D721Med (cell line): Measurements from ENCODE around the gene TRPV3.

ENCODE experiments used
- DNase-seq: peaks from one replicate; pipeline ENCODE4 v3.0.0; 2011; ENCODE audit warnings: low spot score; ENCODE audit not compliant: insufficient read length
- FAIRE-seq: peaks from 2 replicates; lab custom pipeline; 2011; peaks lifted over from hg19 to GRCh38; lab: Jason Lieb, UNC
- CTCF ChIP-seq: IDR thresholded peaks from 2 replicates; pipeline ENCODE4 v1.5.1; 2012; ENCODE audit warnings: mild to moderate bottlenecking, control low read depth; ENCODE audit not compliant: insufficient read depth; ENCODE audit errors: missing control alignments

Gene TRPV3

DNA sequence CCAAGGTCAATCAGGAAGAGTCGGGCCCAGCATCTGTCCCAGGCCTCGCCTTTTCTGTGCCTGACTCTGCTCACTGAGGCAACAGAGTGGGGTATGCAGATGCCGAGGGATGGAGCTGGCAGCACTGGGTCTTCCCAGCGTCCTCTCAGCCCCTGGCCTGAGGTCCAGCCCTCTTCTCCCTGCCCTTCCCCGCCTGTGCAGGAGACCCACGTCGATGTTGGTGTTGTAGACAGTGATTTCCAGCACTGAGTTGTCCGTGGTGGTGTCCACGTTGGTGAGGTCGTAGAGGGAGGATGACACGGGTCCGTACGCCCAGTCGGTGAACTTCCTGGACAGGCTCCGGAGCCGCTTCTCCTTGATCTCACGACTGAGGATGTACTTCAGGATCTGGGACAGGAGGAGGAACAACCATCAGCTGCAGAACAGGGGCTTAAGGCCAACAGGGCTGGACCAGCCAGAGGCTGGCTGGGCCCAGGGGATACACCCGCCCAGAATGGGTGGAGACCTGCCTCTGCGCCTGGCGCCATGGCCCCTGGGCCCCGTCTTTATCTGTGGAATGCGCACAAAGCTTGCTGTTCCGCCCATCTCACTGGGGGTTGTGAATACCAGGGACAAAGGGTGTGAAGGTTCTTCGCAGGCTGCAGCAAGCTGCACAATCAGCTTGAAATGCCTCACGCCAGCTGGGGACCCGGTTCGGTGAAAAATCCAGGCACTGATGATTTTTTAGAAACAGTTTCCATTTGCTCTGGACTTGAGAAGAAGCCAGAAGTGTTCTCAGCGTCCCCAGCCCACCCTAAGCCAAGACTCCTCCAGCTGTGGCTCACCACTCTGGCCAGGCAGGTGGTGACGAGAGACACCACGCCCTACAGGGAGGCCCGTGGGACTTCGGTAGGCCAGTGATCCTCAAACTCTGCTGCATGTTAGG lies 27.5 kb downstream of the TRPV3 start:
- no peak for TF ChIP-seq CTCF
- DNase-seq: no peak
- no peak for FAIRE-seq

DNA sequence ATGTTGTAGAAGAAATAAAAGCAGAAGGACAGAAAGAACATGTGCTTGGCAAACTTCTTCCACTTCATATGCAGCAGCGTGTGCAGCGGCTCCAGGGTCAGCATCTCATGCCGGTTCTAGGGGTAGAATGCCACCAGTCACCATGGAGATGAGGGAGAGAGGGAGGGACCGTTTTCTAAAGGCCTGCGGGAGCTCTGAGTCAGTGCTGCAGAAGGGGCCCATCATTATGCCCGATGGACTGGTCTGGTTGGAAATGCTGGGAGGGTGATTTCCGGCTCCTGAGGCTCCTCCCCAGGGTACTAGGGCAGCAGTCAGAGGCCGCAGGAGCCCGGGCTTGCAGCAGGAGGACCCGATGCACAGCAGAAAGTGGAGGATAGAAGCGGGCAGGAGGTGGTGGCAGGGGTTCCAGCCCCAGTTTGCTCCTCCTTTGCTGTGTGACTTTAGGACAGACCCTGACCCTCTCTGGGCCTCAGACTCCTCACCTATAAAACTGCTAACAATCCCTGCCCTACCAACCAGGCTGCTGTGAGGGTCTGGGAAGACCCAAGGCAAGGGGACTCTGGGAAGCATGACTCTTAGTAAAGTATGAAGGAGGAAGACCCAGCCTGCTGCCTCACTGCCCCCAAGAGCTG lies 28.6 kb downstream of the TRPV3 start:
- DNase-seq: no peak
- FAIRE-seq: no peak
- TF ChIP-seq CTCF: no peak

GRCh38 chr17:3528403-3528851 lies 29.2 kb downstream of the TRPV3 start:
- no peak for TF ChIP-seq CTCF
- FAIRE-seq (no peak), DNase-seq (no peak)

DNA sequence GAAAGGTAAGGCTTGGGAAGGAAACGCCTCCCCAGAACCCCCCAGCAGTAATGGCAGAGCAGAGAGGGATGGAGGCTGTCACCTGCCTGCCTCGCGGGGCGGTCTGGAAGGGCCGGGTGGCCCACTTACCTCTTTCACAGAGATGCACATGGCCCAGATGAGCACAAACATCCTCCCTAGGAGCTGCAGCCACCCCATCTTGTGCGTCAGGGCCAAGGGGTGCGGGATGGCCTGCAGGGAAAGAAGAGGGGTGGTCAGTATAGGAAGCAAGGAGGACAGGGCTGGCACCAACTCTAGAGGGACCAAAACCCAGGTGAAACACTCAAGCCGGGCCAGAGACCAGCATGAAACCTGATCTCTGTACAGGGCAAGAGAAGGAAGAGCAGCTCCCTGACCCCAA lies 29.7 kb downstream of the TRPV3 start:
- no peak for FAIRE-seq
- DNase-seq: no peak
- no peak for TF ChIP-seq CTCF

DNA sequence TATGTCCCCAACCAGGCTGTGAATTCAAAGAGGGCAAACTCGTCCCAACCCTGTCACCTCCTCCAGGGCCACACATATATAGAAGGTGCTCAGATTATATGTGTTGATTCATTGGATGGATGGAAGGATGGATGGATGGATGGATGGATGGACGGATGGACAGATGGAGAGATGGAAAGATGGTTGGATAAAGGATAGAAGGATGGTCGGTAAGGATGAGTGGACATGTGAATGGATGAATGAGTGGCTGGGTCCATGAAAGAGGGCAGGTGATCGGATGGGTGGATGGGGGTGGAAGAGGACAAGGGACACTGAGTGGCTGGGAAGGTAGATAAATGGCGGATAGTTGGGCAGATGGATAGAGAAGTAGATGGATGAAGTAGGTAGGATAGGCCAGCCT lies 30.1 kb downstream of the TRPV3 start:
- DNase-seq (no peak), FAIRE-seq (no peak)
- TF ChIP-seq CTCF: no peak

DNA sequence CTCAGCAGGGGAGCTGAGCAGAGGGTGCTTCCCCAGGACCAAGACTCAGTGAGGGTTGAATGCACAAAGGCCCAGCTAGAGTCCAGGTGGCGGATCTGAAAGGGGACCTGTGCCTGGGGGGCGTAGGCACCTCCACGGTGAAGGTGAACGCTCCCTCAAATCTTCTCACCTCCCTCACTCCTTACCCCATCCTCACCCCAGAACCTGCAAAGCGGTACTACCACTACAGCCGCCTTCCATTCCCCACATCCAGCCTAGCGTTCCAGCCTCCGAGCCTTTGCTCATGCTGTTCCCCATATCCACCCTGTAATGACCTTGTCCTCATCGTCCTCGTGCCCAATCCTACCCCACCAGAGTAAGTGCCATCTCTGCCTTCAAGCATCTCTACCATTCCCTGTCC lies 30.6 kb downstream of the TRPV3 start:
- TF ChIP-seq CTCF: no peak
- DNase-seq (no peak), FAIRE-seq (no peak)

DNA sequence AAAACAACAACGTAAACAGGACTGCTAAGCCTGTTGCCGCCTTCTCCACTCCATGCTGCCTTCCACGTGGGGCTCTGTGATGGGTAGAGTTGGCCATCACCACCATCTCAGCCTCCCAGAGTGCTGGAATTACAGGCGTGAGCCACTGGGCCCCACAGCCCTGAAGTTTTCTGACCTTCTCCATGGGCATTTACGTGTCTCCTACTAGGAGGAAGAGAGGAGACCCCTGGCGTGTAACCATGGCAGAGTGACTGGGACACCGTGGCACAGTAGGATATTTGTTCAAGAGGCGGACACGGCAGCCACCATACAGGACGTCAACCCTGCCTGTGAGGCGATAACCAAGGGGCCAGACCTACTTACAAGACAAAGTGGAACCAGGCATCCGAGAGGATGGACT lies 31.1 kb downstream of the TRPV3 start:
- no peak for FAIRE-seq
- TF ChIP-seq CTCF: no peak
- DNase-seq: no peak
